Effector memory CD4-positive, alpha-beta T cell (primary cell): ENCODE results near the gene VSTM4.

ENCODE experiments used
- DNase-seq, 3 donors: peaks; one replicate each; pipeline ENCODE4 v3.0.0-alpha.2; 2020
- H3K27ac ChIP-seq: 2 replicates; pipeline ENCODE4 v1.7.0; 2013; ENCODE audit warnings: mild to moderate bottlenecking, low read length, moderate library complexity; ENCODE audit not compliant: insufficient read depth, poor library complexity, severe bottlenecking
- H3K27me3 ChIP-seq: replicated peaks from 2 replicates; pipeline ENCODE4 v1.7.0; 2013; ENCODE audit warnings: mild to moderate bottlenecking, low read length; ENCODE audit not compliant: insufficient read depth, control insufficient read depth, poor library complexity, severe bottlenecking
- H3K36me3 ChIP-seq: 2 replicates; pipeline ENCODE4 v1.7.0; 2013; ENCODE audit warnings: mild to moderate bottlenecking, low read length, moderate library complexity; ENCODE audit not compliant: control insufficient read depth, insufficient read depth
- H3K4me1 ChIP-seq: 2 replicates; pipeline ENCODE4 v1.7.0; 2013; ENCODE audit warnings: low read length, mild to moderate bottlenecking; ENCODE audit not compliant: control insufficient read depth, insufficient read depth, poor library complexity, severe bottlenecking
- H3K4me3 ChIP-seq: 2 replicates; pipeline ENCODE4 v1.7.0; 2013; ENCODE audit warnings: low read length, low read depth, mild to moderate bottlenecking; ENCODE audit not compliant: insufficient read depth, poor library complexity, severe bottlenecking
- H3K9me3 ChIP-seq: 2 replicates; pipeline ENCODE4 v1.7.0; 2013; ENCODE audit warnings: mild to moderate bottlenecking, low read length, moderate library complexity; ENCODE audit not compliant: control insufficient read depth

The VSTM4 gene

DNA sequence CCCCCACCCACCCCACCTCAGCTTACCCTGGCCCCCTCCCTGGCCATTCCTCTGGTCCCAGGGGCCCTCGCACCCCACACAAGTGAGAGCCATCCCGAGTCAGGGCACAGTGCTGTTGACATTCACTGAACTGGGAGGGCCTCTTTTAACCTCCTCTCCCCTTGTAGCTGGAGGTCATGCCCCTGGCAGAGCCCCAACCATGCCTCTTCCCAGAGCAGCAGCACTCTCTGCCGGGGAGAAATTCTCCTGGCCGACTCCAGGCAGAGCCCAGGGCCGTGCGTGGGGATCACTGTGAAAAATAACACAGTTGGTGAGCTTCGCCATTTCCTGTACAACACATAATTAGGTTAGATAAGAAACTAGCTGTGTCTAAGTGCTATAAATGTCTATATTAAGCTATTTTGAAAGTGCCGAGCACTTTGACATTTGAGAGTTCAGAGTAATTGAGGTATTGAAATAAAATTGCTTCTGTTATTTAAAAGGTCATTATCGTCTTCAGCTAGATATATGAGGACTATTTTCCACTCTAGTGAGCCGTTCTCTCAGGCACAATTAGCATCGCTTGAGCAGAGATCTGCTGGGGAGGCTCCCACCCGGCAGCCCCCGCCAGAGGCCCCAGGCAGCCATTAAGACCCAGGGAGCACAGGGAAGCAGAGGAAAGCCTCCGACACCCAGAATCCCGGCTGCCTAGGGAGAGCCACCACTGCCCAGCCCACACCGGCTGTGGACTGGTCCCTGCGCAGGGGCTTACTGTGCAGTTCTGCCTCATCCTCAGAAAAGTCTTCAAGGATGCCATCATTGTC, 113.3 kb downstream of the VSTM4 start:
- no peak overlapping the region for H3K4me3 ChIP-seq
- H3K36me3 ChIP-seq = no peaks in the 10 kb centered on the region
- no peaks in the 10 kb centered on the region for H3K9me3 ChIP-seq
- DNase-seq = no peak
- H3K27ac ChIP-seq = no peak overlapping the region
- H3K27me3 ChIP-seq = no peaks in the 10 kb centered on the region
- H3K4me1 ChIP-seq = no peaks in the 10 kb centered on the region

DNA sequence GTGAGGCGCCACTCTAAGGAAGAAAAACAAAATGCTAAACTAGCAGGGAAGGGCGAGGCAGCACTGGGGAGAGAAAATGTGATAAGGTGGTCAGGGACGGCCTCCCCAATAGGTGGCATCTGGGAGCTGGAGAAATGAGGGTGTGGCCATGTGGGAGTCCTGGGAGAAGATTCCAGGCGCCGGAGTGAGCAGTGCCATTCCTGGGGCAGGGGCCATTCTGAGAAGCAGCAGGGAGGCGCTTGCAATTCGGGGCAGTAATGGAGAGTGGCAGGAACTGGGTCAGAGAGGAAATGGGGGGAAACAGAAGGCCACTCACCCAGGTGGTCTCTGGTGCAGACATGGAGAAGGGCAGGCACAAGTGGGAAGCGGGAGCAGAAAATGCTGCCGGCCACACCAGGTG, 113.9 kb downstream of the VSTM4 start:
- Histone ChIP-seq H3K27me3 (no peaks in the 10 kb centered on the region), H3K4me3 (no peak overlapping the region), H3K36me3 (no peaks in the 10 kb centered on the region), H3K27ac (no peak overlapping the region), H3K4me1 (no peaks in the 10 kb centered on the region), H3K9me3 (no peaks in the 10 kb centered on the region)
- DNase-seq = no peak

DNA sequence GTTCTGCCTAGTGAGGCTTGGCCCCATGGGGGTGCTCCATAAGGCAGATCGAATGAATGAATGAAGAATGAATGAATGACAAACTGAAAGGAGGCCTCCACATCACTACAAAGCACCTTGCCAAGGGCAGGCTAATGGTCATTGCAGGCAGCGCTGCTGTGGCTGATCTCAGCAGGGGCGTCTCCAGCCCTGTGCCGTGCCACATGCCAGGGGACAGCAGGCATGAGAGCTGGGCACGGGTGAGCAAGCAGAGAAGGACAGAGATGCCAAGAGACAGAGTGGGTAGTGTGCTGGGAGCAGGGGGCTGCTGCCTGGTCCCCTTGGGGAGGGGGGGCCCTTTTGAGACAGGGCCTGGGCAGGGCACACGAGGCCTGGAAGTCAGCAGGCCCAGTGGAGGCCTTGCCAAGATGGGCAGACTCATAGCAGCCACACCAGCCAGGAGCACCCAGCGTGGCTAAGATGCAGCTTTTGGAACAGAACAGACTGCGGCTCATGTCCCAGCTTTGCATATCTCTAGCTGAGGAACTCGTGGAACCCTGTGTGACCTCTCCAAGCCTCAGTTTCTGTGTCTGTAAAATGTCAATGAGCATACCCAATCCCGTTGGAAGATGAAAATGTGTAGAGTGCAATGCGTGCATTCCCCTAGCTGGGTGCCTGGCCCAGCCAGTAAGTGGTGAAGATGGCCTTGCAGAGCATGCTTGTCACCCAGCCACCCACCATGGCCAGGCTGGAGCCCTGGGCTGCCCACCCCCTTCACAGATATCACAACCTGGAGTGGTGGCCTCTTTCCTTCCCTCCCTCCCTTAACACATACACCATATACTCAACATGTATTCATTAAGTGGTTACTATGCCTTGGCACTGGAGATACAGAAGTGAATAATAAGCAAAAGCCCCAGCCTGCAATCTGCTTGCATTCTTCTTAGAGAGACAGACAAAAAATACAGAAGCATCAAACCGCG, 114.6 kb downstream of the VSTM4 start:
- no peak for DNase-seq
- Histone ChIP-seq H3K4me3 (no peak overlapping the region), H3K36me3 (no peaks in the 10 kb centered on the region), H3K4me1 (no peaks in the 10 kb centered on the region), H3K9me3 (no peaks in the 10 kb centered on the region), H3K27me3 (no peaks in the 10 kb centered on the region), H3K27ac (no peak overlapping the region)

DNA sequence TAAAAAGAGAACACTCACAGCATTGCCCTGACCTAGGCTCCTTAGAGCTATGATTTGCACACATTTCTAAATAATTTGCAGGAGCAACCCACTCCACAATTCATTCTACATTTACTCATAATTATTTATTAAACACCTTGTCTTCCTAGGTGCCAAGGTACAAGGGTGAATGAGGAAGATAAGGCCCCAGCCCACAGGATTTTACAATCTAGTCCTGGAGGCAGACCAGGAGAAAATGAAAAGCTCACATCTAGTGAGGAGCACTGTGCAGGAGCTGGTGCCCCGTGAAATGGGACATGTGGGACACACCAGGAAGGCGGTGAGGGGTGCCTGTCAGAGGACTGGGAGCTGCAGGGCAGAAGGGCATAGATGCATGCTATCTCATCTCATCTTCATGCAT, 116.0 kb downstream of the VSTM4 start:
- Histone ChIP-seq H3K27ac (no peak overlapping the region), H3K36me3 (no peaks in the 10 kb centered on the region), H3K27me3 (no peaks in the 10 kb centered on the region), H3K4me3 (no peak overlapping the region), H3K4me1 (no peaks in the 10 kb centered on the region), H3K9me3 (no peaks in the 10 kb centered on the region)
- no peak for DNase-seq

DNA sequence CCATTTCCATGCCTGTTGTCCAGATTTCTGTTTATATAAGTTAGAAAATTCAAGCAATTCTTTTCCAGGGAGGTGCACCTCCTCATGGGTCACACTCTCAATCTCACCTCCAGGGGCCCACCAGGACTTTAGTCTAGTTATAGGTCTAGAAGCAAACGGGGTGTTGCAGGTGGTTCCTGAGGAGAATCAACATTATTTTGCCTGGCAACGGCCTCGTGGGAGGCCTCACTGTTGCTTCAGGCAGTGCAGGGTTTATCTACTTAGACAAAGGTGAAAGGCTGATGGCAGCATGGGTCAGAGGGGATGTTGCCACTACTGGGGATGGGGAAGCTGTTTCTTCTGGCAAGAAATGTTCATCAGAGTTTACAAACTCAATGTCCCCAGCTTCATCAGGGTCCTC, 119.0 kb downstream of the VSTM4 start:
- H3K27ac ChIP-seq = no peak overlapping the region
- H3K36me3 ChIP-seq = no peaks in the 10 kb centered on the region
- no peaks in the 10 kb centered on the region for H3K9me3 ChIP-seq
- DNase-seq = no peak
- H3K4me1 ChIP-seq = no peaks in the 10 kb centered on the region
- H3K27me3 ChIP-seq = no peaks in the 10 kb centered on the region
- H3K4me3 ChIP-seq = no peak overlapping the region

DNA sequence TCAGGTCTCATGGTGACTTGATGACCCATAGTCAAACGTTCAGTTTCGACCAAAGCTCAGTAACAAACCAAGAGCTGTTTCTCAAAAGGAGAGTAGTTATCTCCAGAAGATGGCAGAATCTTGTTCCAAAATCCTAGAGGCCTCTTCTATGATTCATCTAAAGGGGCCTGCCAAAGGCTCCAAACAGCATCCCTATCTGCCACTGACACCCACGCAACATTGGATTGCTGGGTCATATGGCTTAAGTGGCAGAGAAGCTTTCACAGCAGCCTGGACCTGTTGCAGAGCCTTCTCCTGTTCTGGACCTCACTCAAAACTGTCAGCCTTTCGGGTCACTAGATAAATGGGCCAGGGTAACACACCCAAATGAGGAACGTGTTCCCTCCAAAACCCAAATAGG, 121.7 kb downstream of the VSTM4 start:
- no peak for DNase-seq
- Histone ChIP-seq H3K36me3 (no peaks in the 10 kb centered on the region), H3K27ac (no peak overlapping the region), H3K4me1 (no peaks in the 10 kb centered on the region), H3K9me3 (no peaks in the 10 kb centered on the region), H3K4me3 (no peak overlapping the region), H3K27me3 (no peaks in the 10 kb centered on the region)

DNA sequence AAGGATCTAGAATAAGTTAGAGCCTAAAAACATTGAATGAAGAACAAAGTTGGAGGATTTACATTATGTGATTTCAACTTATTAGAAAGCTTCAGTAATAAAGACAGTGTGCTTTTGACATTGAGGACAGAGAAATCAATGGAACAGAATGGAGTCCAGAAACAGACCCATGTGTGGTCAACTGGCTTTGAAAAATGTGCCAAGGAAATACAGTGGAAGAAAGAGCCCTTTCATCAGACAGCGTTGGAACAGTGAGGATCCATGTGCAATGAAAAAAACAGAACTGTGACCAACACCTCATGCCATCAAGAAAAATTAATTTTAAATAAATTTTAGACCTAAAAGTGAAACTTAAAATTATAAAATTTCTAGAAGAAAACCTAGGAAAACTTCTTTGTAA, 125.1 kb downstream of the VSTM4 start:
- Histone ChIP-seq H3K27me3 (no peaks in the 10 kb centered on the region), H3K27ac (no peak overlapping the region), H3K4me3 (no peak overlapping the region), H3K9me3 (no peaks in the 10 kb centered on the region), H3K4me1 (no peaks in the 10 kb centered on the region), H3K36me3 (no peaks in the 10 kb centered on the region)
- no peak for DNase-seq

DNA sequence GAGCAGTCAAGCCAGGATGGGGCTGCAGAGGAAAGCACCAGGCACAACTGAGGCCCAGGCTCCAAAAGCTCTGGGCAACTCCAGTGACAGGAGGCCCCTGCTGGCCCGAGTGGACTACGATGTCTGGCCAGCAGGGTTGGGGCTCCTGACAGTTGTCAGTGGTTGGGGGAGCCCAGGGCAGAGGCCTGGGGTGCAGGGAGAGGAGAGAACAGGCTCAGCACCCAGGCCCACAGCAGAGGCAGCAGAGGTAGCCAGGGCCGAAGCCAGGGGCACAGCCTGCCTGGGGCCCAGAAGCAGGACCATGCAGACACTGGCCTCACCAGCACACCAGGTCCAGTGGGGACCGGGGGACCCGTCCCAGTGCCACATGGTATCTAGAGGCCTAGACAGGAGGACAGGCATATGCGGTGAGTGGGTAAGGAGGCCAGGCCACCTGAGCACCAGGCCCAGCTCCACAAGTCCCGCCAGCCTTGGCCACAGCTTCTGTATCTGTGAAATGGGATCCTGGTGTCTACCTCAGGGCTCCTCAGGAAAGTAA, 129.6 kb downstream of the VSTM4 start:
- no peak overlapping the region for H3K27ac ChIP-seq
- no peaks in the 10 kb centered on the region for H3K9me3 ChIP-seq
- no peaks in the 10 kb centered on the region for H3K27me3 ChIP-seq
- no peaks in the 10 kb centered on the region for H3K4me1 ChIP-seq
- no peaks in the 10 kb centered on the region for H3K36me3 ChIP-seq
- DNase-seq = no peak
- no peak overlapping the region for H3K4me3 ChIP-seq

DNA sequence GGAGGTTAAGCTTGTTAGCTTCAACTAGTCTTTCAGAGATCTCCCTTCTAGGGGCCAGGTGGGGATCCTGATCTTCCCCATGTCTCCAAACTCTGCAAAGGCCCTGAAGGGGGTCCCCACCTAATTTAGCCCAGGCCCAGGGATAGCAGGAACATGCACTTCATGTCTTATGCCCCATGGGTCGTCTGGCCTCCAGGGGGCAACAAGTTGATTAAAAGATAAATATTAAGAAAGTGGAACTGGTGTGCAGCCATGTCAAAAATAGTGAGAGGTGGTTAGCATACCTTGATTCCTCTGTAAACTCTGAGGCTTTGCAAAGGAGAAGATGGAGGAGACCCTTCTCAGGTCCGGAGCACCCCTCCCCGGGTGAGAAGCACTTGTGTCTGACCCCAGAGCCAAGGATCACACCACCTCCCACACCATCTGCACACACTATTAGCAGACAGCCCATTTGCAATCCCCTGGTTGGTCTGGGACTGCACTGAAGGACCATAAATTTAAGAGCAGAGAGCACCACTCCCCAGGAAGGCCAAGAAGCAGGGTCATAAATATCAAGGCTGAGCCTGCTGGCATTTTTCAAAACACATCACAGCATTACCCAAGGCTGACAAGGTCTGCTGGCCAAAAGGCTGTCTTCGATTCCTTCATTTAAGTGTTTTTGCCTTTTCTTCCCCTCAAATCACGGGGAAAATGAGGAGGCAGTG, 131.5 kb downstream of the VSTM4 start:
- no peaks in the 10 kb centered on the region for H3K4me1 ChIP-seq
- no peaks in the 10 kb centered on the region for H3K36me3 ChIP-seq
- H3K27me3 ChIP-seq = no peaks in the 10 kb centered on the region
- no peak overlapping the region for H3K27ac ChIP-seq
- DNase-seq = no peak
- no peak overlapping the region for H3K4me3 ChIP-seq
- H3K9me3 ChIP-seq = no peaks in the 10 kb centered on the region
